ENCODE data around the gene HBG1. TPM values are rescaled to one million over a fixed set of nuclear protein-coding genes. Genes with fewer than 3 reads are reported as not detected.
"Not testable (repeated sequence)": the region's sequence is repeated elsewhere in the genome, so short reads cannot be mapped to it uniquely, and the experiment has no call there.

The HBG1 gene
- total and polyA plus RNA-seq, 8 donors: 3.5 to 2,797 (median 512) TPM; not detected in 2

GRCh38 chr11:5265832-5266231 lies 16.2 kb upstream of the HBG1 start:
- H3K27ac ChIP-seq: no peak overlapping the region
- TF ChIP-seq, protein P1, sequence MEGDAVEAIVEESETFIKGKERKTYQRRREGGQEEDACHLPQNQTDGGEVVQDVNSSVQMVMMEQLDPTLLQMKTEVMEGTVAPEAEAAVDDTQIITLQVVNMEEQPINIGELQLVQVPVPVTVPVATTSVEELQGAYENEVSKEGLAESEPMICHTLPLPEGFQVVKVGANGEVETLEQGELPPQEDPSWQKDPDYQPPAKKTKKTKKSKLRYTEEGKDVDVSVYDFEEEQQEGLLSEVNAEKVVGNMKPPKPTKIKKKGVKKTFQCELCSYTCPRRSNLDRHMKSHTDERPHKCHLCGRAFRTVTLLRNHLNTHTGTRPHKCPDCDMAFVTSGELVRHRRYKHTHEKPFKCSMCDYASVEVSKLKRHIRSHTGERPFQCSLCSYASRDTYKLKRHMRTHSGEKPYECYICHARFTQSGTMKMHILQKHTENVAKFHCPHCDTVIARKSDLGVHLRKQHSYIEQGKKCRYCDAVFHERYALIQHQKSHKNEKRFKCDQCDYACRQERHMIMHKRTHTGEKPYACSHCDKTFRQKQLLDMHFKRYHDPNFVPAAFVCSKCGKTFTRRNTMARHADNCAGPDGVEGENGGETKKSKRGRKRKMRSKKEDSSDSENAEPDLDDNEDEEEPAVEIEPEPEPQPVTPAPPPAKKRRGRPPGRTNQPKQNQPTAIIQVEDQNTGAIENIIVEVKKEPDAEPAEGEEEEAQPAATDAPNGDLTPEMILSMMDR (IDR thresholded peaks at IDR 0.05): no peak
- no peak overlapping the region for H3K4me3 ChIP-seq
- H3K4me1 ChIP-seq: no peaks in the 10 kb centered on the region
- intact Hi-C loops (cut with DNase I): no loop called here
- ATAC-seq (no peak), DNase-seq (no peak)
- H3K36me3 ChIP-seq: no peaks in the 10 kb centered on the region
- H3K9me3 ChIP-seq: peaks cover 0 to 7% of the 10 kb centered on the region in 2 donors
- no peaks in the 10 kb centered on the region for H3K27me3 ChIP-seq

GRCh38 chr11:5258543-5259262 lies 9.0 kb upstream of the HBG1 start:
- ATAC-seq: no peak
- intact Hi-C loops (cut with DNase I): no loop called here
- TF ChIP-seq, protein P1 (IDR thresholded peaks at IDR 0.05): no peak
- Histone ChIP-seq H3K4me1 (no peaks in the 10 kb centered on the region), H3K27me3 (no peaks in the 10 kb centered on the region), H3K36me3 (no peaks in the 10 kb centered on the region), H3K4me3 (no peak overlapping the region), H3K9me3 (peaks cover 0 to 7% of the 10 kb centered on the region in 2 donors), H3K27ac (no peak overlapping the region)
- DNase-seq: peak in 1 of 4 donors; percentile 22

DNA sequence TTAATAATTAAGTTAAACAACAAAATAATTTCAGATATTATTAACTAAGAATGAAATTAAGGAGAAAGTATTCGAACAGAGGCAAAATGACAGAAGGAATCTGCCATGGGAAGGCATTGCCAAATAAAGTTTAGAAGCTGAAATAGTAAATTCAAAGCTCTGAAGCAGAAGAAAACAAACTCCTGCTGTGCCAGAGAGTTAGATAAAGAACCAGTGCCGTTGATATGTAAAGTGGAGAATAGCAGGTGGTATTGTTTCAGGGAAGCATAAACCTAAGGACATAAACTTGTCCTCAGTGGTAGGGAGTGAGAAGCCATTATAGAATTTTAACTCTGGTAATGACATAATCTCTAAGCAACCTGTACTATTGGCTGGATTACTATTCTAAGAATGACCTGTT lies 7.6 kb upstream of the HBG1 start:
- H3K36me3 ChIP-seq: no peaks in the 10 kb centered on the region
- TF ChIP-seq, protein P1 (IDR thresholded peaks at IDR 0.05): no peak
- DNase-seq (no peak), ATAC-seq (no peak)
- no peaks in the 10 kb centered on the region for H3K4me1 ChIP-seq
- H3K4me3 ChIP-seq: no peak overlapping the region
- H3K9me3 ChIP-seq: peaks cover 0 to 7% of the 10 kb centered on the region in 2 donors
- no peak overlapping the region for H3K27ac ChIP-seq
- intact Hi-C loops (cut with DNase I): no loop called here
- no peaks in the 10 kb centered on the region for H3K27me3 ChIP-seq

DNA sequence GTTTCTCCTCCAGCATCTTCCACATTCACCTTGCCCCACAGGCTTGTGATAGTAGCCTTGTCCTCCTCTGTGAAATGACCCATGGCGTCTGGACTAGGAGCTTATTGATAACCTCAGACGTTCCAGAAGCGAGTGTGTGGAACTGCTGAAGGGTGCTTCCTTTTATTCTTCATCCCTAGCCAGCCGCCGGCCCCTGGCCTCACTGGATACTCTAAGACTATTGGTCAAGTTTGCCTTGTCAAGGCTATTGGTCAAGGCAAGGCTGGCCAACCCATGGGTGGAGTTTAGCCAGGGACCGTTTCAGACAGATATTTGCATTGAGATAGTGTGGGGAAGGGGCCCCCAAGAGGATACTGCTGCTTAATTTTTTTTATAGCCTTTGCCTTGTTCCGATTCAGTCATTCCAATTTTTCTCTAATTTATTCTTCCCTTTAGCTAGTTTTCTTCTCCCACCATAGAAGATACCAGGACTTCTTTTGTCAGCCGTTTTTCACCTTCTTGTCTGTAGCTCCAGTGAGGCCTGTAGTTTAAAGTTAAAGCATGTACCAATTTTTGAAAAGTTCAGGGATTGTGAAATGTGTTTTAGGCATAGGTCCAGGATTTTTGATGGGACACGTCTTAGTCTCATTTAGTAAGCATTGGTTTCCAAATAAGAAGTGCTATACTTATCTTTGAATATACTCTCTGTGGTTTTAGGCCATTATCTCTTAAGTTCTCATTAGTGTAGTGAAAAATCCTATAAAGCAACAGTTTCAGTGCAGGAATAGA lies 5.2 kb upstream of the HBG1 start, which contains the start of gene HBG2:
HBG2 (minus strand) TSS at position 136 of the 768 bp plus-strand sequence; CDS start at position 83, 53 bp downstream.
- intact Hi-C loops (cut with DNase I); H3K36me3 ChIP-seq; H3K4me1 ChIP-seq; H3K27me3 ChIP-seq; H3K4me3 ChIP-seq; H3K27ac ChIP-seq; ATAC-seq; H3K9me3 ChIP-seq: not testable (repeated sequence)
- DNase-seq: peak in 2 of 4 donors; percentile 30 to 52

GRCh38 chr11:5254023-5254422 lies 4.4 kb upstream of the HBG1 start:
- intact Hi-C loops (cut with DNase I); ATAC-seq; H3K9me3 ChIP-seq; H3K4me1 ChIP-seq; H3K4me3 ChIP-seq; DNase-seq; H3K36me3 ChIP-seq; H3K27ac ChIP-seq; H3K27me3 ChIP-seq: not testable (repeated sequence)

GRCh38 chr11:5253440-5253839 lies 3.8 kb upstream of the HBG1 start:
- H3K9me3 ChIP-seq; DNase-seq; H3K36me3 ChIP-seq; intact Hi-C loops (cut with DNase I); H3K27me3 ChIP-seq; H3K4me3 ChIP-seq; H3K4me1 ChIP-seq; H3K27ac ChIP-seq; ATAC-seq: not testable (repeated sequence)

Data from left lung (tissue), 10 donors.